ENCODE results near the gene LARGE1. TPM values are rescaled to one million over a fixed set of nuclear protein-coding genes. Genes with fewer than 3 reads are reported as not detected.
"Not testable (repeated sequence)": the region's sequence is repeated elsewhere in the genome, so short reads cannot be mapped to it uniquely, and the experiment has no call there.

Gene LARGE1
- total RNA-seq, 1 experiment from 2014 or later: 4.1 TPM

DNA sequence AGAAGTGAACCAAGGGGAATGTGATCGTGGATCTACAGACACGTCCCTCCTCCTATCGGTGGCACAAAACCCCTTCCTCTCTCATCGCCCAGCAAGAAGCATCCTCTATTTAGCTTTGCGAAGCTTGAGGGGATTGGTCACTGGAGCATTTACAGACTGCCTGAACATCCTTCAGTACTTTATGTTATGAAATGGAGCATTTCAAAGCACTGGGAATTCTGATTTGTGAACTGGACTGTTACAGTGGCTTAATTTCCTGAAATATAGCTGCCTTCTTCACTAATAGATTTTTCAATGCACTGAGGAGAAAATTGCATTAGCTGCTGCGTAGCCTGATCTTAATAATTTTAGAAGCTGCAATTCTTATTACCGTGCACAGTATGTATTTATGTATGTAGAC, 344.5 kb downstream of the LARGE1 start:
- H3K27me3 ChIP-seq: no peaks in the 10 kb centered on the region
- H3K9me3 ChIP-seq: no peaks in the 10 kb centered on the region
- no peak overlapping the region for H3K4me3 ChIP-seq
- H3K36me3 ChIP-seq: no peaks in the 10 kb centered on the region
- DNase-seq: no peak

GRCh38 chr22:33575041-33575440, 345.2 kb downstream of the LARGE1 start:
- H3K9me3 ChIP-seq: no peaks in the 10 kb centered on the region
- no peaks in the 10 kb centered on the region for H3K27me3 ChIP-seq
- no peaks in the 10 kb centered on the region for H3K36me3 ChIP-seq
- DNase-seq: no peak
- no peak overlapping the region for H3K4me3 ChIP-seq

GRCh38 chr22:33573479-33573878, 346.8 kb downstream of the LARGE1 start:
- no peaks in the 10 kb centered on the region for H3K27me3 ChIP-seq
- H3K36me3 ChIP-seq: no peaks in the 10 kb centered on the region
- H3K9me3 ChIP-seq: no peaks in the 10 kb centered on the region
- no peak for DNase-seq
- no peak overlapping the region for H3K4me3 ChIP-seq

- Histone ChIP-seq H3K9me3 (no peaks in the 10 kb centered on the region), H3K36me3 (no peaks in the 10 kb centered on the region), H3K4me3 (no peak overlapping the region), H3K27me3 (no peaks in the 10 kb centered on the region)
- no peak for DNase-seq
Observed at GRCh38 chr22:33572086-33572485, 348.2 kb downstream of the LARGE1 start.

GRCh38 chr22:33570110-33570509, 350.2 kb downstream of the LARGE1 start:
- no peak for DNase-seq
- H3K27me3 ChIP-seq: no peaks in the 10 kb centered on the region

DNA sequence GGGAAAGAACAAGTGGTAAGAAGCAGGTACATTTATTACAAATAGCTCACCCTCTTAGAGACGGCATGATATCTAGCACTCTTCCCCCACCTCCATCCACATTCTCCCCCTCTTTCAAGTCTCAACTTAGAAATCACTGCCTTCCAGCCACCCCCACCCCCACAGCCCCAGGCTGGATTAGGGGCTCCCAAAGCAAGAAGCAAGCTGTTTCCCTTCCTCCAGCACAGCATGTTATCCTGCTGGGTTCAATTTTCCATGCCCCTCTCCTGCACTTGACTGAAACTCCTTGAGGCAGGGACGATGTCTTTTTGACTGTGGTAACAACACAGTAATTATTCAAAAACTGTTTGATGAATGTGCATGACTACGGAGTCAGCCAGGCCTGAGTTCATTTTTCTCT, 350.7 kb downstream of the LARGE1 start:
- no peak overlapping the region for H3K4me3 ChIP-seq
- no peaks in the 10 kb centered on the region for H3K36me3 ChIP-seq
- no peak for DNase-seq
- no peaks in the 10 kb centered on the region for H3K9me3 ChIP-seq
- H3K27me3 ChIP-seq: no peaks in the 10 kb centered on the region

More at GRCh38 chr22:33570110-33570509, 350.2 kb downstream of the LARGE1 start:
- Histone ChIP-seq H3K36me3 (no peaks in the 10 kb centered on the region), H3K4me3 (no peak overlapping the region), H3K9me3 (no peaks in the 10 kb centered on the region)

- no peak overlapping the region for H3K4me3 ChIP-seq
- H3K36me3 ChIP-seq: no peaks in the 10 kb centered on the region
- no peaks in the 10 kb centered on the region for H3K9me3 ChIP-seq
- H3K27me3 ChIP-seq: no peaks in the 10 kb centered on the region
- DNase-seq: no peak
Observed at GRCh38 chr22:33569018-33569417, 351.3 kb downstream of the LARGE1 start.

- H3K27me3 ChIP-seq, H3K4me3 ChIP-seq: not testable (repeated sequence)
Observed at GRCh38 chr22:33566495-33566894, 353.8 kb downstream of the LARGE1 start.

DNA sequence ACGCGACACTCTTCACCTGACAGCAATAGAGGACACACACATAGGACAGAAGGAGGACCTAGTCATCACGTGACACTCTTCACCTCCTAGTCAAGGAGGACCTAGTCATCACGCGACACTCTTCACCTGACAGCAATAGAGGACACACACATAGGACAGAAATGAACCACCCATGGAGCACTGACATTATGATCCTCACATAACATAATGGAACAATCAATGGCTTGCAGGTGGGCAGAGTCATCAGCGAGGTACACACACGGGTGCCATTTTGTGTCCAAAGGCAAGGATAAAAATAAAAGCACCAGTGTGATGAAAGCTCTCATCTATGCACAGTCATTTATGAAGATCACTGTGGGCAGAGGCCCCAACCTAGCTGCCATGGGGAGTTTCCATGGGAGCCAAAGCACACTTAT, 354.7 kb downstream of the LARGE1 start:
- H3K27me3 ChIP-seq: no peaks in the 10 kb centered on the region
- no peak overlapping the region for H3K4me3 ChIP-seq
- H3K36me3 ChIP-seq: no peaks in the 10 kb centered on the region
- DNase-seq: no peak
- H3K9me3 ChIP-seq: no peaks in the 10 kb centered on the region

More at GRCh38 chr22:33566495-33566894, 353.8 kb downstream of the LARGE1 start:
- H3K36me3 ChIP-seq, H3K9me3 ChIP-seq, DNase-seq: not testable (repeated sequence)

DNA sequence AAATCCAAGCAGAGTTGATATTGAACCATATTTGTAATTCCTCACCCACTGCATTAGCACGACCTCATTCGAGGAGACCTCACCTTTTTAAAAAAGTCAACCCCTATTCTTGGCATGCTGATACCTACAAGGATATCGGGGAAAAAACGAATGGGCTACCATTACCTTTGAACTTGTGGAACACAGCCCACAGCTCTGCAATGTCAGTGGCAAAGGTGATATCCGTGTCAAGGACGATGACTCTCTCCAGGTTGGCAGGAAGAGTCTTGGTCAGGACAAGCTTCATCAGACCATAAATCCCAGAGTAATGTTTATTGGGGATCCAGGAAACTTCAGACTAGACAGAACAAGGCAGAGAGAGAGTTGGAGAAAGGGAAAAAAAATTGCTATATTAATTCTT, 355.6 kb downstream of the LARGE1 start:
- no peaks in the 10 kb centered on the region for H3K36me3 ChIP-seq
- H3K4me3 ChIP-seq: no peak overlapping the region
- no peaks in the 10 kb centered on the region for H3K9me3 ChIP-seq
- no peak for DNase-seq
- no peaks in the 10 kb centered on the region for H3K27me3 ChIP-seq

- H3K36me3 ChIP-seq: no peaks in the 10 kb centered on the region
- H3K27me3 ChIP-seq: no peaks in the 10 kb centered on the region
- no peak overlapping the region for H3K4me3 ChIP-seq
- DNase-seq: no peak
- no peaks in the 10 kb centered on the region for H3K9me3 ChIP-seq
Observed at GRCh38 chr22:33563220-33563964, 356.9 kb downstream of the LARGE1 start.

GRCh38 chr22:33562501-33562900, 357.8 kb downstream of the LARGE1 start:
- Histone ChIP-seq H3K27me3 (no peaks in the 10 kb centered on the region), H3K36me3 (no peaks in the 10 kb centered on the region), H3K9me3 (no peaks in the 10 kb centered on the region), H3K4me3 (no peak overlapping the region)
- DNase-seq: no peak

DNA sequence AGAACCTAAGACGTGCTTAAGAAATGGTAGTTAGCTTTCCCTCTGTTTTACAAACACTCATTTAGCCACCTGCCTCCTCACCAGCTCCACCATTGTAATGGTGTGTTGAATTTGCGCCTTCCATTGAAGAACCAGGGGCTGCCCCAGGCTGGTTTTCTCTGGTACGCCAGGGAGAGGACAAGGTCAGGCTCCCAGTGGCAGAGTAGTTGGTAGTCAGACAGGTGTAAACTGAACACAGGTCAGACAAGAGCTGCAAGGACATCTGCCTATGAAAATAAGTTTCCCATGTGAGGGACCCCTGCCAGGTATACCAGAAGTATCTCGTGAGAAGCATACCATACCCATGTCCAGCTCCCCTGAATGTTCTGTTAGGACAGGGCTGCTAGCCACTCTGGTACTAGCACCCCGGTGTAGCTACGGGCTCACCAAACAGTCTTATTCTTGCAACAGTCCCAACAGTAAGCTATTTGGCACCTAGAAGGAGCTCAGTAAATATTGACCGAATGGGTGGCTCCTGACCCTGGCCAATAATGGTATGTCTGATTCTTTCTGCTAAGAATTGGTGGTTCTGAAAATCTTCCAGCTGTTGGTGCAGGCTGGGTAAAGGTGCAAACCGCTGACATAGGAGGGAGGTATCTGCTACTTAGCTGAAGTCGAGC, 359.0 kb downstream of the LARGE1 start:
- H3K4me3 ChIP-seq: no peak overlapping the region
- no peak for DNase-seq
- no peaks in the 10 kb centered on the region for H3K36me3 ChIP-seq
- H3K9me3 ChIP-seq: no peaks in the 10 kb centered on the region
- H3K27me3 ChIP-seq: no peaks in the 10 kb centered on the region

DNA sequence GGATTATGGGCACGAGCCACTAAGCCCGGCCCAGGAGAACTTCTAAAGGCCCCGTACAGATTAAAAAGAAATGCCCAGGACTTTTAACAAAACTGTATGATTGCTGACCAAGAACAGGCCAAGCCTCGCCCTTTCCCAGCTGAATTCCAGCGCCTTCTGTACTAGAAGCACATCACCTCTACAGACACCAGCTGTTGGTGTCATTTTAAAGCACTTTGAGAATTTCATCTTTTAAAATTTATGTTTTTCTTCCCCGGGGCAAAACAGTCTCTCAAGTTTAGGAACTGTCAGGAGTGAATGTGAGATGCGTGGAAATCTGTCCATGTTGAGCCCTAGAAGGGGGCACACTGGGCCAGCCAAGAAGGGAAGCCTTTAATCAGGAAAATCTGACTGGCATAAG, 362.4 kb downstream of the LARGE1 start:
- no peak overlapping the region for H3K4me3 ChIP-seq
- H3K27me3 ChIP-seq: no peaks in the 10 kb centered on the region
- no peaks in the 10 kb centered on the region for H3K36me3 ChIP-seq
- DNase-seq: no peak
- no peaks in the 10 kb centered on the region for H3K9me3 ChIP-seq

DNA sequence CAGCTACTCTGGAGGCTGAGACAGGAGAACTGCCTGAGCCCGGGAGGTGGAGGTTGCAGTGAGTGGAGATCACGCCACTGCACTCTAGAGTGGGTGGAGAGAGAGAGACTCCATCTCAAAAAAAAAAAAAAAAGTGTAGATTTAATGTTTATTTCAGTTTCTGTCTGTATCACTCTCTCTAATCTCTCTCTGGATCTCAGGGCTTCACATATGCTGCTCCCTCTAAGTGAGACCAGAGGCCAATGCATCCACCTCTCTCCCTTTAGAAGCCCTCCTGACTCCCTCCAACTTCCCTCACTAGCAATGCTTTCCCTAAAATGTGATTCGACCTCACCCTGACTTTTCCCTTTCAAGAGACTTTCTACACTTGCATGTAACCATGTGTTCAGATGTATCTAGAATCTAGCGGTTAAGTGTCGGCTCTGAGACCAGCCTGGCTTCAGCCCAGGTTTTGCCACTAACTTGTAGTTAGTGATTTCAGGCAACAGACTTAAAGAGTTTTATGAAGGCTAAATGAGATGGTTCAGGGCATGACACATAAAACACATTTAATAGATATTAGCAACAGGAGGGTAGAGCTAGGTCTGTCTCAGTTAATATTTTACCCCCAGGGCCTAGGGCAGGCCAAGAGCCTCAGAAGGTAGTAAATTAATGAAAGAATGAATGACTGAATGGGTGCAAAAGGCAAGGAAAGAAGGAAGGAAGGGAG, 364.3 kb downstream of the LARGE1 start:
- H3K27me3 ChIP-seq: no peaks in the 10 kb centered on the region
- H3K4me3 ChIP-seq: no peak overlapping the region
- DNase-seq: no peak
- no peaks in the 10 kb centered on the region for H3K9me3 ChIP-seq
- H3K36me3 ChIP-seq: no peaks in the 10 kb centered on the region

- Histone ChIP-seq H3K4me3 (no peak overlapping the region), H3K27me3 (no peaks in the 10 kb centered on the region; the same call in 1 of the 2 replicates), H3K36me3 (no peaks in the 10 kb centered on the region), H3K9me3 (no peaks in the 10 kb centered on the region)
- no peak for DNase-seq
Observed at GRCh38 chr22:33553493-33553892, 366.8 kb downstream of the LARGE1 start.

GRCh38 chr22:33544707-33545106, 375.6 kb downstream of the LARGE1 start:
- DNase-seq: peak; percentile 31
- Histone ChIP-seq H3K36me3 (no peaks in the 10 kb centered on the region), H3K9me3 (no peaks in the 10 kb centered on the region), H3K27me3 (no peaks in the 10 kb centered on the region; the same call in 1 of the 2 replicates), H3K4me3 (no peak overlapping the region)
